ENCODE measurements around the gene ALLC.

The ALLC gene

GRCh38 chr2:3706892-3707291 lies 48.9 kb downstream of the ALLC start:
- H3K9me3 ChIP-seq (ENCODE audit: insufficient read depth, low read length), result no peaks in the 10 kb centered on the region
- H3K27me3 ChIP-seq (ENCODE audit: low read depth, low read length), result 0 out of 2 replicates have a peak, but pooled peaks cover 10% of the 10 kb centered on the region
- no peak overlapping the region for H2AFZ ChIP-seq (ENCODE audit: low read depth, low read length)
- H4K20me1 ChIP-seq (ENCODE audit: insufficient read depth, low read length), result no peaks in the 10 kb centered on the region
- H3K79me2 ChIP-seq (ENCODE audit: low read length), result no peaks in the 10 kb centered on the region
- no peak overlapping the region for H3K9ac ChIP-seq (ENCODE audit: low read length)
- TF ChIP-seq EZH2phosphoT487 (IDR thresholded peaks at IDR 0.05; ENCODE audit: low read depth) (no peak), CTCF (IDR thresholded peaks at IDR 0.05; ENCODE audit: low read depth, low read length) (no peak)
- no peaks in the 10 kb centered on the region for H3K36me3 ChIP-seq (replicated peaks; ENCODE audit: low read depth, low read length)
- H3K27ac ChIP-seq (ENCODE audit: low read length), result no peak overlapping the region
- H3K4me3 ChIP-seq (ENCODE audit: low read length), result no peak overlapping the region
- H3K4me1 ChIP-seq (ENCODE audit: low read length), result no peaks in the 10 kb centered on the region
- no peak overlapping the region for H3K4me2 ChIP-seq (ENCODE audit: low read length)

GRCh38 chr2:3708576-3708975 lies 50.6 kb downstream of the ALLC start:
- TF ChIP-seq CTCF (IDR thresholded peaks at IDR 0.05; ENCODE audit: low read depth, low read length) (no peak), EZH2phosphoT487 (IDR thresholded peaks at IDR 0.05; ENCODE audit: low read depth) (no peak)
- H4K20me1 ChIP-seq (ENCODE audit: insufficient read depth, low read length), result no peaks in the 10 kb centered on the region
- no peaks in the 10 kb centered on the region for H3K79me2 ChIP-seq (ENCODE audit: low read length)
- H2AFZ ChIP-seq (ENCODE audit: low read depth, low read length), result no peak overlapping the region
- no peak overlapping the region for H3K4me3 ChIP-seq (ENCODE audit: low read length)
- H3K4me1 ChIP-seq (ENCODE audit: low read length), result no peaks in the 10 kb centered on the region
- H3K9me3 ChIP-seq (ENCODE audit: insufficient read depth, low read length), result no peaks in the 10 kb centered on the region
- no peak overlapping the region for H3K4me2 ChIP-seq (ENCODE audit: low read length)
- no peak overlapping the region for H3K27ac ChIP-seq (ENCODE audit: low read length)
- H3K27me3 ChIP-seq (ENCODE audit: low read depth, low read length), result 0 out of 2 replicates have a peak, but pooled peaks cover 10% of the 10 kb centered on the region
- no peaks in the 10 kb centered on the region for H3K36me3 ChIP-seq (replicated peaks; ENCODE audit: low read depth, low read length)
- no peak overlapping the region for H3K9ac ChIP-seq (ENCODE audit: low read length)

GRCh38 chr2:3709225-3709624 lies 51.2 kb downstream of the ALLC start:
- no peaks in the 10 kb centered on the region for H3K36me3 ChIP-seq (replicated peaks; ENCODE audit: low read depth, low read length)
- no peaks in the 10 kb centered on the region for H3K4me1 ChIP-seq (ENCODE audit: low read length)
- no peaks in the 10 kb centered on the region for H3K79me2 ChIP-seq (ENCODE audit: low read length)
- H3K27me3 ChIP-seq (ENCODE audit: low read depth, low read length), result 0 out of 2 replicates have a peak, but pooled peaks cover 10% of the 10 kb centered on the region
- no peak overlapping the region for H3K4me3 ChIP-seq (ENCODE audit: low read length)
- no peaks in the 10 kb centered on the region for H3K9me3 ChIP-seq (ENCODE audit: insufficient read depth, low read length)
- H3K4me2 ChIP-seq (ENCODE audit: low read length), result no peak overlapping the region
- TF ChIP-seq EZH2phosphoT487 (IDR thresholded peaks at IDR 0.05; ENCODE audit: low read depth), result no peak
- no peak for TF ChIP-seq CTCF (IDR thresholded peaks at IDR 0.05; ENCODE audit: low read depth, low read length)
- no peak overlapping the region for H2AFZ ChIP-seq (ENCODE audit: low read depth, low read length)
- no peaks in the 10 kb centered on the region for H4K20me1 ChIP-seq (ENCODE audit: insufficient read depth, low read length)
- no peak overlapping the region for H3K27ac ChIP-seq (ENCODE audit: low read length)
- no peak overlapping the region for H3K9ac ChIP-seq (ENCODE audit: low read length)

- Histone ChIP-seq H3K9ac (ENCODE audit: low read length) (no peak overlapping the region), H3K9me3 (ENCODE audit: insufficient read depth, low read length) (no peaks in the 10 kb centered on the region), H3K4me3 (ENCODE audit: low read length) (no peak overlapping the region), H3K27me3 (ENCODE audit: low read depth, low read length) (0 out of 2 replicates have a peak, but pooled peaks cover 10% of the 10 kb centered on the region), H4K20me1 (ENCODE audit: insufficient read depth, low read length) (no peaks in the 10 kb centered on the region), H3K79me2 (ENCODE audit: low read length) (no peaks in the 10 kb centered on the region), H3K4me2 (ENCODE audit: low read length) (no peak overlapping the region), H3K4me1 (ENCODE audit: low read length) (no peaks in the 10 kb centered on the region), H3K36me3 (replicated peaks; ENCODE audit: low read depth, low read length) (no peaks in the 10 kb centered on the region), H2AFZ (ENCODE audit: low read depth, low read length) (no peak overlapping the region), H3K27ac (ENCODE audit: low read length) (no peak overlapping the region)
- TF ChIP-seq EZH2phosphoT487 (IDR thresholded peaks at IDR 0.05; ENCODE audit: low read depth), result no peak
- no peak for TF ChIP-seq CTCF (IDR thresholded peaks at IDR 0.05; ENCODE audit: low read depth, low read length)
Measured at GRCh38 chr2:3712424-3712823, 54.4 kb downstream of the ALLC start.
